Thymus (tissue), 11 donors: ENCODE data around the gene LRP1-AS. TPM values are rescaled to one million over a fixed set of nuclear protein-coding genes. Genes with fewer than 3 reads are reported as not detected.
A peak's percentile ranks its signal among the peaks of the same experiment; 100 is the strongest.

Source experiments
- DNase-seq, 9 donors: peaks; one replicate each; pipeline ENCODE4 v3.0.0-alpha.2; 2013; ENCODE audit warnings: low spot score in 9 of 9, low read depth in 6 of 9, missing footprints in 1 of 9
- H3K27ac ChIP-seq, 2 donors: one replicate each; pipeline ENCODE4 v1.5.1; 2013; ENCODE audit warnings: control low read depth in 1 of 2, low read depth in 1 of 2, low read length in 1 of 2, mild to moderate bottlenecking in 1 of 2, moderate library complexity in 1 of 2
- H3K27me3 ChIP-seq, 2 donors: one replicate each; pipeline ENCODE4 v1.5.1; 2013; ENCODE audit warnings: low read length in 1 of 2; ENCODE audit not compliant: control insufficient read depth in 2 of 2, insufficient read depth in 1 of 2
- H3K36me3 ChIP-seq, 2 donors: one replicate each; pipeline ENCODE4 v1.5.1; 2013; ENCODE audit warnings: low read length in 1 of 2, mild to moderate bottlenecking in 1 of 2, moderate library complexity in 1 of 2; ENCODE audit not compliant: control insufficient read depth in 2 of 2, insufficient read depth in 2 of 2
- H3K4me1 ChIP-seq, 2 donors: one replicate each; pipeline ENCODE4 v1.5.1; 2013; ENCODE audit warnings: low read length in 2 of 2; ENCODE audit not compliant: control insufficient read depth in 2 of 2, insufficient read depth in 2 of 2
- H3K4me3 ChIP-seq, 2 donors: one replicate each; pipeline ENCODE4 v1.5.1; 2013; ENCODE audit warnings: low read length in 2 of 2, control low read depth in 1 of 2, mild to moderate bottlenecking in 1 of 2
- H3K9me3 ChIP-seq, 2 donors: one replicate each; pipeline ENCODE4 v1.5.1; 2013; ENCODE audit warnings: low read length in 1 of 2, mild to moderate bottlenecking in 1 of 2; ENCODE audit not compliant: control insufficient read depth in 2 of 2, insufficient read depth in 1 of 2
- WGBS: extraction: QIAGEN DNeasy Blood & Tissue Kit; methylation state at CpG from one replicate; pipeline ENCODE4 v1.1.7; 2013; 5-methylcytosine and 5-hydroxymethylcytosine counted together
- polyA plus RNA-seq: library from polyadenylated mRNA; stranded (reverse); fragments of 200-250 nt; gene quantifications from one replicate; pipeline ENCODE4 v1.2.3, GENCODE V29; 2013
- total RNA-seq: library from RNA; stranded (reverse); fragments of 120-200 nt; gene quantifications from one replicate; pipeline ENCODE4 v1.2.4, GENCODE V29; 2013
- donor health status: healthy.

LRP1-AS gene
- total and polyA plus RNA-seq, 2 donors = not detected

DNA sequence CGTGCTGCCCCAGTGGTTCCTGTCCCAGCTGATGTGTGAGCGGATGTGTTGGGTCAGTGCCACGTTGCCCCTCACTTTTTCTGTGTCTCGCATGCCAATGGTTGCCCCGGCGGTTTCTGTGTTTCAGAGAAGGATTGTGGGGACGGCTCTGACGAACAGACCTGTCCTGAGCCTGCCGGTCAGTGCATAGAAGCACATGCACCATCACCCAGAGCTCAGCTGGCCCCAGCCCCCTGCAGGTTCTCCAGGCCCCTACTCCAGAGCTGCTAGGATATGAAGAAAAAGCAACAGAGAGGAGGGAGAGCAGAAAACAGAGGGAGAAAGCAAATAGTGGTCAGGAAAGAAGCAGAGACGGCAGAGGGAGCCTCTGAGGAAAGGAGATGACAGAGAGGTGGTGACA lies 20.6 kb upstream of the LRP1-AS start:
- no peak for DNase-seq
- no peaks in the 10 kb centered on the region for H3K36me3 ChIP-seq
- WGBS = 89% methylated on average over 10 of the region's 10 CpGs
- H3K27ac ChIP-seq = no peak overlapping the region
- H3K4me3 ChIP-seq = no peak overlapping the region
- H3K27me3 ChIP-seq = no peaks in the 10 kb centered on the region
- no peaks in the 10 kb centered on the region for H3K9me3 ChIP-seq
- H3K4me1 ChIP-seq = peaks cover 0 to 21% of the 10 kb centered on the region in 2 donors

- H3K4me1 ChIP-seq = peaks cover 0 to 21% of the 10 kb centered on the region in 2 donors
- DNase-seq = peak in 2 of 9 donors; percentile 10 to 47
- WGBS = 32% methylated on average over 10 of the region's 10 CpGs
- no peaks in the 10 kb centered on the region for H3K36me3 ChIP-seq
- H3K27ac ChIP-seq = no peak overlapping the region
- H3K9me3 ChIP-seq = no peaks in the 10 kb centered on the region
- no peak overlapping the region for H3K4me3 ChIP-seq
- no peaks in the 10 kb centered on the region for H3K27me3 ChIP-seq
Measured at GRCh38 chr12:57166971-57167371, 19.6 kb upstream of the LRP1-AS start.

DNA sequence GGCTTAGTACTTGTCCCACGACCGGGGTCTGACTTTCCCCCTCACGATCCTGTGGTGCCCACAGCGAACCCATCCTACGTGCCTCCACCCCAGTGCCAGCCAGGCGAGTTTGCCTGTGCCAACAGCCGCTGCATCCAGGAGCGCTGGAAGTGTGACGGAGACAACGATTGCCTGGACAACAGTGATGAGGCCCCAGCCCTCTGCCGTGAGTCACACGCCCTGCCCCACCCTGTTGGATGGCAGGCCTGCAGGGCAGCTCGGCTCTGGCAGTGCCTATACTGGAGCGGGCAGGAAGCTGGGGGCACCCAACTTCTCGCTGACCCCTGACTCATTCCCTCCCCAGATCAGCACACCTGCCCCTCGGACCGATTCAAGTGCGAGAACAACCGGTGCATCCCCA lies 18.3 kb upstream of the LRP1-AS start:
- H3K27ac ChIP-seq = no peak overlapping the region
- H3K4me1 ChIP-seq = peaks cover 0 to 21% of the 10 kb centered on the region in 2 donors
- DNase-seq = no peak
- 94% methylated on average over 19 of the region's 19 CpGs for WGBS
- H3K9me3 ChIP-seq = no peaks in the 10 kb centered on the region
- no peaks in the 10 kb centered on the region for H3K36me3 ChIP-seq
- H3K4me3 ChIP-seq = no peak overlapping the region
- H3K27me3 ChIP-seq = no peaks in the 10 kb centered on the region

GRCh38 chr12:57164966-57165625 lies 17.7 kb upstream of the LRP1-AS start:
- no peak overlapping the region for H3K4me3 ChIP-seq
- H3K9me3 ChIP-seq = no peaks in the 10 kb centered on the region
- H3K36me3 ChIP-seq = no peaks in the 10 kb centered on the region
- H3K27ac ChIP-seq = no peak overlapping the region
- no peaks in the 10 kb centered on the region for H3K27me3 ChIP-seq
- no peak for DNase-seq
- WGBS = 96% methylated on average over 13 of the region's 13 CpGs
- H3K4me1 ChIP-seq = peaks cover 0 to 21% of the 10 kb centered on the region in 2 donors

DNA sequence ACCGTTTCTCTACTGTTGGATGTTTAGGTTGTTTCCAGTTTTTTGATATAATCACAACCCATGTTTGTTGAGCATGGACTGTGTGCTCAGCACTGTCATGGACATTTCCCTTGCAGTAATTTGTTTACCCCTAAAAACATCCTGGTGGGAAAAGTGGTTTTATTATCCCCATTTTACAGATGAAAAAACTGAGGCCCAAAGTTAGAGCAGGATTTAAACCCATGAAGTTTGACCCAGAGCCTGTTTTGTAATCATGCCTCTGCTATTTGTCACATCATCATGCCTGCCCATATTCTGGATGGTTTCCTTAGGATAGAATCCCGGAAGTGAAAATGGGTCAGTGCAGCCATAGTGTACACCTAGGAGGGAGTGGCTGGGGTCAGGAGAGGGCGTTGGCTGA lies 17.0 kb upstream of the LRP1-AS start:
- H3K4me1 ChIP-seq = peaks cover 0 to 21% of the 10 kb centered on the region in 2 donors
- H3K9me3 ChIP-seq = no peaks in the 10 kb centered on the region
- H3K27ac ChIP-seq = no peak overlapping the region
- H3K27me3 ChIP-seq = no peaks in the 10 kb centered on the region
- no peaks in the 10 kb centered on the region for H3K36me3 ChIP-seq
- H3K4me3 ChIP-seq = no peak overlapping the region
- no peak for DNase-seq
- WGBS = 93% methylated on average over 3 of the region's 3 CpGs

DNA sequence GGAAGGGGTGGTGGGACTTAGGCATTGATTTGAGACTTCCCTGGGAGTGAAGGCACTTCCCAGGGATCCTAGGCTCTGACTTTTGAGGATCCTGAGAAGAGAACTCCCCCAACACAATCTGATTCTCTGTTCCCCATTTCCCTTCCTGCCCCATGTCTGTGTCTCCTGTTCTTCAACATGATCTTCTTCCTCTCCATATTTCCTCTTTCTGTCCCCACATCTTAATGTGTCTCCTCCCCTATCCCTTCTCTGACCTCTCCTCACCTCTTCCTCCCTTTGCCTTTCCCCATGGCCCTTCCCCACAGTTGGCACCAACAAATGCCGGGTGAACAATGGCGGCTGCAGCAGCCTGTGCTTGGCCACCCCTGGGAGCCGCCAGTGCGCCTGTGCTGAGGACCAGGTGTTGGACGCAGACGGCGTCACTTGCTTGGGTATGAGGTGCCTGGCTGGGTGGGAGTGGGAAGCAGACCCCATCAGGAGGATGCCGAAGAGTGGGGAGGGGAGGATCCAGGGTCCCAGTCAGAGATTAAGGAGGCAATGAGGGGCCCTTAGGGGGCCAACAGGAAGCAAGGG lies 15.2 kb upstream of the LRP1-AS start:
- H3K4me3 ChIP-seq = no peak overlapping the region
- 95% methylated on average over 8 of the region's 8 CpGs for WGBS
- H3K27ac ChIP-seq = no peak overlapping the region
- H3K9me3 ChIP-seq = no peaks in the 10 kb centered on the region
- peaks cover 0 to 15% of the 10 kb centered on the region in 2 donors for H3K4me1 ChIP-seq
- H3K27me3 ChIP-seq = no peaks in the 10 kb centered on the region
- H3K36me3 ChIP-seq = no peaks in the 10 kb centered on the region
- DNase-seq = no peak

- 98% methylated on average over 7 of the region's 7 CpGs for WGBS
- Histone ChIP-seq H3K27ac (no peak overlapping the region), H3K27me3 (peaks cover 0 to 4% of the 10 kb centered on the region in 2 donors), H3K36me3 (no peaks in the 10 kb centered on the region), H3K4me3 (no peak overlapping the region), H3K4me1 (peaks cover 0 to 9% of the 10 kb centered on the region in 2 donors), H3K9me3 (no peaks in the 10 kb centered on the region)
- DNase-seq = no peak
Measured at GRCh38 chr12:57161491-57161890, 14.1 kb upstream of the LRP1-AS start.

- H3K27ac ChIP-seq = no peak overlapping the region
- over 99% methylated on average over 14 of the region's 14 CpGs for WGBS
- H3K9me3 ChIP-seq = no peaks in the 10 kb centered on the region
- H3K4me1 ChIP-seq = peaks cover 0 to 12% of the 10 kb centered on the region in 2 donors
- no peak for DNase-seq
- H3K27me3 ChIP-seq = peaks cover 0 to 8% of the 10 kb centered on the region in 2 donors
- H3K4me3 ChIP-seq = no peak overlapping the region
- H3K36me3 ChIP-seq = no peaks in the 10 kb centered on the region
Measured at GRCh38 chr12:57160741-57161140, 13.3 kb upstream of the LRP1-AS start.

DNA sequence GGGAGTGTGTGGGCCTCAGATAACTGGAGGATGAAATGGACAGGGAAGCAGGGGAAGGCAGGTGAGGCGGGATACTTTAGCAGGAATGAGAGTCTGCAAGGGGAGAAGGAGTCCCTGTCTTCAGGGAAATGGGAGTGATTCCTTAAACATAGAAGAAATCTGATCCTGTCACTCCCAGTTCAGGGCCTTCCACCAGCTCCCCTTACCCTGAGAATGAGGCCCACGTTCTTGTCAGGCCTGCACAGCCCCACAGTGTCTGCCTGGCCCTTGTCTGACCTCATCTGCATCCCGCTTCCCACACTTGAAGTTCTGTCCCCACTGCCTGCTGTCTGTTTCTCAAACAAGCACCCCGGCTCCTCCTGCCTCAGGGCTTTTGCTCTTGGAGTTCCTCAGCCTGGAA lies 12.6 kb upstream of the LRP1-AS start:
- H3K27ac ChIP-seq = no peak overlapping the region
- H3K4me1 ChIP-seq = peaks cover 0 to 12% of the 10 kb centered on the region in 2 donors
- H3K4me3 ChIP-seq = no peak overlapping the region
- H3K27me3 ChIP-seq = peaks cover 0 to 8% of the 10 kb centered on the region in 2 donors
- WGBS = 90% methylated on average over 4 of the region's 4 CpGs
- no peaks in the 10 kb centered on the region for H3K36me3 ChIP-seq
- DNase-seq = no peak
- no peaks in the 10 kb centered on the region for H3K9me3 ChIP-seq
